Spleen (tissue), 13 donors: ENCODE results near the gene DPY19L3. TPM values are rescaled to one million over a fixed set of nuclear protein-coding genes. Genes with fewer than 3 reads are reported as not detected.
A peak's percentile ranks its signal among the peaks of the same experiment; 100 is the strongest.

Experiments used
- DNase-seq: peaks from one replicate; pipeline ENCODE4 v3.0.0-alpha.2; 2020
- H3K27ac ChIP-seq, 8 donors: fragments of 200-600 bp; sonication (generic) in 7 of 8; 1 replicate in 4 of 8; 2 replicates in 4 of 8; pipeline versions ENCODE4 v1.5.0 to v1.8.0; 2016 to 2021; ENCODE audit warnings: inconsistent platforms in 4 of 8, mild to moderate bottlenecking in 4 of 8, moderate library complexity in 1 of 8
- H3K27me3 ChIP-seq, 7 donors: fragments of 200-600 bp; sonication (generic) in 6 of 7; replicated peaks in 1 of 7; 1 replicate in 4 of 7; 2 replicates in 3 of 7; pipeline versions ENCODE4 v1.5.0 to v1.8.0; 2016 to 2021; ENCODE audit warnings: inconsistent platforms in 3 of 7, mild to moderate bottlenecking in 1 of 7
- H3K36me3 ChIP-seq, 6 donors: fragments of 200-600 bp; sonication (generic) in 5 of 6; 1 replicate in 4 of 6; 2 replicates in 2 of 6; pipeline versions ENCODE4 v1.5.0 to v1.8.0; 2016 to 2021; ENCODE audit warnings: inconsistent platforms in 2 of 6
- H3K4me1 ChIP-seq, 6 donors: fragments of 200-600 bp; sonication (generic) in 5 of 6; 1 replicate in 3 of 6; 2 replicates in 3 of 6; pipeline versions ENCODE4 v1.5.0 to v1.8.0; 2016 to 2021; ENCODE audit warnings: inconsistent platforms in 3 of 6
- H3K4me3 ChIP-seq, 8 donors: fragments of 200-600 bp; sonication (generic) in 7 of 8; 1 replicate in 4 of 8; 2 replicates in 4 of 8; pipeline versions ENCODE4 v1.5.0 to v1.8.0; 2016 to 2021; ENCODE audit warnings: inconsistent platforms in 4 of 8, mild to moderate bottlenecking in 4 of 8, moderate library complexity in 2 of 8
- H3K9me3 ChIP-seq, 8 donors: fragments of 200-600 bp; sonication (generic) in 7 of 8; 1 replicate in 4 of 8; 2 replicates in 4 of 8; pipeline versions ENCODE4 v1.5.0 to v1.8.0; 2016 to 2021; ENCODE audit warnings: inconsistent platforms in 4 of 8
- CTCF ChIP-seq, 11 experiments: fragments of 200-600 bp in 7 of 11; fragments of 450-650 bp in 4 of 11; sonication (generic) in 4 of 11; IDR thresholded peaks in 8 of 11; conservative IDR thresholded peaks in 3 of 11; 1 replicate in 7 of 11; 2 replicates in 4 of 11; pipeline versions ENCODE4 v1.4.0 to v1.8.0; 2016 to 2021; ENCODE audit warnings: antibody characterized with exemption in 11 of 11, inconsistent platforms in 4 of 11, mild to moderate bottlenecking in 1 of 11
- POLR2A ChIP-seq, 3 donors: fragments of 450-650 bp; IDR thresholded peaks; one replicate each; pipeline ENCODE4 v1.5.1; 2017; ENCODE audit warnings: antibody characterized with exemption in 3 of 3, mild to moderate bottlenecking in 1 of 3
- POLR2AphosphoS5 ChIP-seq, 3 donors: sonication (generic); formaldehyde crosslinking; IDR thresholded peaks; one replicate each; pipeline ENCODE4 v1.5.1; 2017; ENCODE audit warnings: antibody characterized with exemption in 3 of 3
- WGBS, 5 donors: extraction: QIAGEN DNeasy Blood & Tissue Kit in 3 of 5; methylation state at CpG; one replicate each; pipeline versions ENCODE4 v1.1.5 to v1.1.7; 2013 to 2018; 5-methylcytosine and 5-hydroxymethylcytosine counted together
- intact Hi-C: fragments of 100-400 bp; cut with DNase I; formaldehyde crosslinking; loops from one replicate; pipeline ENCODE4 v1.15.0; 2023; ENCODE audit warnings: low total_unique reads
- long read RNA-seq, 2 donors: transcript quantifications; one replicate each; lab custom pipeline, GENCODE V29; 2026
- polyA plus RNA-seq, 3 donors: library from polyadenylated mRNA; stranded (reverse); fragments of 200-250 nt; gene quantifications; one replicate each; pipeline ENCODE4 v1.2.1, GENCODE V29; 2013
- total RNA-seq, 7 donors: library from RNA; depleted of rRNA in 3 of 7; stranded (reverse); fragments of >200 nt in 3 of 7; fragmentation: NEBNext Ultra II Directional in 4 of 7; extraction: Animal tissue kit (Norgen Biotek cat#: 25700) in 4 of 7; gene quantifications; one replicate each; pipeline versions ENCODE4 v1.1.0 to v1.2.1, GENCODE V29; 2016 to 2021
- donor health status: healthy with polysubstance abuse.
- donor health status: DM: no; HTN: no; CAD: no; lungs with moderate emphysema.
- donor health status: DM: no; HTN: no; CAD: no.
- donor health status: Bipolar disorder and iron deficiency.
- donor health status: healthy.
- donor health status: DM: no; HTN: no; CAD: no.
- donor health status: DM: yes; HTN: yes; CAD: no.

The DPY19L3 gene
- total RNA-seq: 10 to 100 TPM; 29.0 to 57.5 (median 46.0) TPM
- 1 to 10 TPM; 5.3 to 6.9 (median 5.7) TPM for polyA plus RNA-seq
- long read RNA-seq, donor 1, full-length matches to known transcripts: 3 of 3 reads
- long read RNA-seq, donor 1, partial matches to known transcripts: 0 of 3 reads
- long read RNA-seq, donor 1, other reads (novel, unspliced or antisense): 0 of 3 reads
- long read RNA-seq, donor 2, full-length matches to known transcripts: 4 of 13 reads
- long read RNA-seq, donor 2, partial matches to known transcripts: 9 of 13 reads
- long read RNA-seq, donor 2, other reads (novel, unspliced or antisense): 0 of 13 reads

GRCh38 chr19:32405431-32406160 lies at the start of gene DPY19L3:
Gene DPY19L3, plus strand, starts transcription at chr19:32405770. Its CDS starts 2,484 bp downstream, at chr19:32408254.
- Histone ChIP-seq H3K4me3 (peak within 1 kb of the TSS; percentile 55 to 88 (median 76)), H3K9me3 (no peaks in the 10 kb centered on the region), H3K27ac (peak within 1 kb of the TSS; percentile 89 to 100 (median 98)), H3K4me1 (peaks cover 12 to 41% (median 34%) of the 10 kb centered on the region in 6 donors), H3K36me3 (peaks cover 0 to 26% (median 8%) of the 10 kb centered on the region in 6 donors), H3K27me3 (no peaks in the 10 kb centered on the region)
- 0 to 1% (median 1%) methylated on average over 14 to 104 of the region's 104 CpGs for WGBS, 5 donors
- DNase-seq: peak; percentile 98
- TF ChIP-seq CTCF (IDR thresholded peaks at IDR 0.05 in 8 of 11, conservative IDR thresholded peaks at IDR 0.05 in 3 of 11): peak in 3 of 11 experiments; percentile 8 to 25 (median 14)
- peak; percentile 98 to 99 (median 99) for TF ChIP-seq POLR2AphosphoS5 (IDR thresholded peaks at IDR 0.05)
- peak; percentile 3 to 91 (median 76) for TF ChIP-seq POLR2A (IDR thresholded peaks at IDR 0.05)
- intact Hi-C loops: loop anchor here (10.0 kb wide), 1 partner anchor 61 kb away; the partner anchor contains the start of gene ZNF507

- 26 to 61% (median 36%) methylated on average over 2 of the region's 2 CpGs for WGBS, 5 donors
- intact Hi-C loops: no loop called here
Observed at GRCh38 chr19:32357720-32358119, 47.9 kb upstream of the DPY19L3 start.

GRCh38 chr19:32358321-32358720 lies 47.2 kb upstream of the DPY19L3 start:
- TF ChIP-seq POLR2A (IDR thresholded peaks at IDR 0.05) (no peak), POLR2AphosphoS5 (IDR thresholded peaks at IDR 0.05) (no peak), CTCF (IDR thresholded peaks at IDR 0.05 in 8 of 11, conservative IDR thresholded peaks at IDR 0.05 in 3 of 11) (no peak)
- DNase-seq: no peak
- no peak overlapping the region for H3K4me3 ChIP-seq
- no peaks in the 10 kb centered on the region for H3K9me3 ChIP-seq
- H3K36me3 ChIP-seq: peaks cover 0 to 100% (median 77%) of the 10 kb centered on the region in 6 donors
- H3K4me1 ChIP-seq: peaks cover 0 to 61% (median 14%) of the 10 kb centered on the region in 6 donors
- no peak overlapping the region for H3K27ac ChIP-seq
- intact Hi-C loops: no loop called here
- WGBS, 5 donors: 89 to 99% (median 97%) methylated on average over 5 of the region's 5 CpGs
- H3K27me3 ChIP-seq: no peaks in the 10 kb centered on the region

More at GRCh38 chr19:32357720-32358119, 47.9 kb upstream of the DPY19L3 start:
- H3K4me3 ChIP-seq: no peak overlapping the region
- no peak for DNase-seq
- no peaks in the 10 kb centered on the region for H3K9me3 ChIP-seq
- no peaks in the 10 kb centered on the region for H3K27me3 ChIP-seq
- no peak overlapping the region for H3K27ac ChIP-seq
- peaks cover 0 to 100% (median 78%) of the 10 kb centered on the region in 6 donors for H3K36me3 ChIP-seq
- H3K4me1 ChIP-seq: peaks cover 0 to 58% (median 13%) of the 10 kb centered on the region in 6 donors
- TF ChIP-seq POLR2A (IDR thresholded peaks at IDR 0.05) (no peak), CTCF (IDR thresholded peaks at IDR 0.05 in 8 of 11, conservative IDR thresholded peaks at IDR 0.05 in 3 of 11) (peak in 2 of 11 experiments; percentile 9 to 40)

DNA sequence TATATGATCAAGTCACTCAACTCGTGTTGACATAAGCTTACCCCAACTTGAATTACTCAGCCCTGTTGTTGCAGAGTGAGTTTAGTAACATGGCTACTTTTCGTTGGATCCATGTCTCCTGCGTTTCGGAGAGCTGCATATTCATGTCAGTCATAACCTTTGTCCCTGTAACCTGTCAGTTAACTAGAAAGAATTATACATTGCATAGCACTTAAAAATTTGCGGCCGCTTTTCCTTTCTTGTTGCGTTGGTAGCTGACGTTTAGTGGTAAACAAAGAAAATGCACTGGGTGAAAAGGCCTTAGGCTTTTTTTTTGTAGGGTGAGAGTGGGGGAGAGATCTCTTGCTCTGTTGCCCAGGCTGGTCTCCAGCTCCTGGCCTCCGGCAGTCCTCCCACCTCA lies 46.0 kb upstream of the DPY19L3 start:
- Histone ChIP-seq H3K27ac (no peak overlapping the region), H3K4me3 (no peak overlapping the region), H3K36me3 (peaks cover 0 to 100% (median 72%) of the 10 kb centered on the region in 6 donors), H3K27me3 (no peaks in the 10 kb centered on the region), H3K4me1 (peaks cover 0 to 67% (median 18%) of the 10 kb centered on the region in 6 donors), H3K9me3 (no peaks in the 10 kb centered on the region)
- WGBS, 5 donors: 90 to 97% (median 96%) methylated on average over 9 of the region's 9 CpGs
- DNase-seq: no peak
- intact Hi-C loops: no loop called here
- TF ChIP-seq POLR2A (IDR thresholded peaks at IDR 0.05): no peak
- no peak for TF ChIP-seq CTCF (IDR thresholded peaks at IDR 0.05 in 8 of 11, conservative IDR thresholded peaks at IDR 0.05 in 3 of 11)
- no peak for TF ChIP-seq POLR2AphosphoS5 (IDR thresholded peaks at IDR 0.05)
